Measurements from ENCODE around the gene XIAP.

DNA sequence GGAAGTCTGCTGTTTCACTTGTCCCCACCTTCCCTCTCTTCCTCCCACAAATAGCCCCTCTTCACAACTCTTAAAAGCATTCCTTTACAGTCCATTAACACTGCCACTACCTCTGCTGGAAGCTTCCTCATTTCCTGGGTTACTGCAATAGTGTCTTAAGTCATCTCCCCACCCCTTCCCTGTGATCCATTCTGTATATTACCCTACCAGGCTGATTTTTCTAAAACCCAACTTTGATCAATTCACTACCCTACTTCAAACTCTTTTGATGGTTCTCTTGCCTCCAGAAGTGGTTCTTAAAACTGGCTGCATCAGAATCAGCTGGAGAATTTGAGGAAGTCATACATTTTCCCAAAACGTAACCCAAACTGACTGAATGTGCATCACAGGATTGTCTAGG lies 8.8 kb upstream of the XIAP start:
- TF ChIP-seq, protein P1, sequence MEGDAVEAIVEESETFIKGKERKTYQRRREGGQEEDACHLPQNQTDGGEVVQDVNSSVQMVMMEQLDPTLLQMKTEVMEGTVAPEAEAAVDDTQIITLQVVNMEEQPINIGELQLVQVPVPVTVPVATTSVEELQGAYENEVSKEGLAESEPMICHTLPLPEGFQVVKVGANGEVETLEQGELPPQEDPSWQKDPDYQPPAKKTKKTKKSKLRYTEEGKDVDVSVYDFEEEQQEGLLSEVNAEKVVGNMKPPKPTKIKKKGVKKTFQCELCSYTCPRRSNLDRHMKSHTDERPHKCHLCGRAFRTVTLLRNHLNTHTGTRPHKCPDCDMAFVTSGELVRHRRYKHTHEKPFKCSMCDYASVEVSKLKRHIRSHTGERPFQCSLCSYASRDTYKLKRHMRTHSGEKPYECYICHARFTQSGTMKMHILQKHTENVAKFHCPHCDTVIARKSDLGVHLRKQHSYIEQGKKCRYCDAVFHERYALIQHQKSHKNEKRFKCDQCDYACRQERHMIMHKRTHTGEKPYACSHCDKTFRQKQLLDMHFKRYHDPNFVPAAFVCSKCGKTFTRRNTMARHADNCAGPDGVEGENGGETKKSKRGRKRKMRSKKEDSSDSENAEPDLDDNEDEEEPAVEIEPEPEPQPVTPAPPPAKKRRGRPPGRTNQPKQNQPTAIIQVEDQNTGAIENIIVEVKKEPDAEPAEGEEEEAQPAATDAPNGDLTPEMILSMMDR (conservative IDR thresholded peaks at IDR 0.05; ENCODE audit: low read length): no peak
- TF ChIP-seq EZH2phosphoT487 (IDR thresholded peaks at IDR 0.05; ENCODE audit: borderline replicate concordance): no peak

Measured in Loucy (cell line).